Body of pancreas (tissue), 4 donors: Measurements from ENCODE around the gene HES1. TPM values are rescaled to one million over a fixed set of nuclear protein-coding genes. Genes with fewer than 3 reads are reported as not detected.

Experiments
- ATAC-seq: fragments of 150-250 bp; one replicate; pipeline ENCODE4 v1.9.1; 2016
- DNase-seq, 4 donors: peaks; one replicate each; pipeline ENCODE4 v3.0.0-alpha.2; 2019
- H3K27ac ChIP-seq, 4 donors: fragments of 200-600 bp; sonication (generic); 1 replicate in 3 of 4; 2 replicates in 1 of 4; pipeline versions ENCODE4 v1.5.1 to v1.6.1; 2016 to 2019; ENCODE audit warnings: mild to moderate bottlenecking in 1 of 4, mixed read lengths in 1 of 4, moderate library complexity in 1 of 4
- H3K27me3 ChIP-seq, 2 donors: fragments of 200-600 bp; sonication (generic); one replicate each; pipeline ENCODE4 v1.6.0; 2016; ENCODE audit warnings: mild to moderate bottlenecking in 1 of 2
- H3K36me3 ChIP-seq, 2 donors: fragments of 200-600 bp; sonication (generic); replicated peaks in 1 of 2; 2 replicates each; pipeline ENCODE4 v1.5.1; 2016; ENCODE audit warnings: low read depth in 2 of 2; ENCODE audit not compliant: insufficient read depth in 1 of 2
- H3K4me1 ChIP-seq: fragments of 200-600 bp; sonication (generic); one replicate; pipeline ENCODE4 v1.6.0; 2016
- H3K4me3 ChIP-seq, 2 donors: fragments of 200-600 bp; sonication (generic); 1 replicate in 1 of 2; 2 replicates in 1 of 2; pipeline ENCODE4 v1.5.1; 2016 to 2019
- H3K9me3 ChIP-seq, 3 donors: fragments of 200-600 bp; sonication (generic); 1 replicate in 2 of 3; 2 replicates in 1 of 3; pipeline ENCODE4 v1.5.1; 2016
- CTCF ChIP-seq, 7 experiments: fragments of 450-650 bp in 4 of 7; fragments of 200-600 bp in 3 of 7; sonication (generic) in 3 of 7; IDR thresholded peaks; one replicate each; pipeline ENCODE4 v1.5.1; 2016 to 2019; ENCODE audit warnings: antibody characterized with exemption in 7 of 7
- POLR2A ChIP-seq, 3 donors: fragments of 450-650 bp; IDR thresholded peaks; one replicate each; pipeline ENCODE4 v1.6.1; 2016; ENCODE audit warnings: antibody characterized with exemption in 3 of 3, mild to moderate bottlenecking in 2 of 3
- WGBS, 2 donors: methylation state at CpG; one replicate each; pipeline ENCODE4 v1.1.5; 2017; 5-methylcytosine and 5-hydroxymethylcytosine counted together
- intact Hi-C: fragments of 100-400 bp; cut with DNase I; formaldehyde crosslinking; loops from one replicate; pipeline ENCODE4 v1.15.1; 2023
- small RNA-seq: library from RNA; depleted of rRNA; stranded (forward); fragments of <200 nt; gene quantifications from one replicate; pipeline ENCODE3, GENCODE V24; 2016
- total RNA-seq, 2 donors: library from RNA; depleted of rRNA; stranded (reverse); fragments of >200 nt; gene quantifications; one replicate each; pipeline ENCODE4 v1.1.0, GENCODE V29; 2016

The HES1 gene
- total RNA-seq, 2 donors from 2014 or later, result 28.5 to 49.1 TPM

- H3K27ac ChIP-seq, result no peak overlapping the region
- DNase-seq, result no peak
Observed at GRCh38 chr3:194185221-194185620, 49.3 kb downstream of the HES1 start.

GRCh38 chr3:194187233-194187944 lies 51.4 kb downstream of the HES1 start:
- Histone ChIP-seq H3K4me1 (peaks cover 11% of the 10 kb centered on the region), H3K27ac (no peak overlapping the region), H3K36me3 (no peaks in the 10 kb centered on the region), H3K27me3 (no peaks in the 10 kb centered on the region), H3K9me3 (no peaks in the 10 kb centered on the region), H3K4me3 (no peak overlapping the region)
- 73 to 74% methylated on average over 7 of the region's 7 CpGs for WGBS, 2 donors
- no peak for ATAC-seq
- no peak for DNase-seq
- TF ChIP-seq CTCF (IDR thresholded peaks at IDR 0.05) (no peak), POLR2A (IDR thresholded peaks at IDR 0.05) (no peak)
- intact Hi-C loops, result no loop called here

More at GRCh38 chr3:194185221-194185620, 49.3 kb downstream of the HES1 start:
- Histone ChIP-seq H3K4me1 (peaks cover 11% of the 10 kb centered on the region), H3K4me3 (no peak overlapping the region), H3K36me3 (no peaks in the 10 kb centered on the region), H3K27me3 (no peaks in the 10 kb centered on the region), H3K9me3 (no peaks in the 10 kb centered on the region)
- WGBS, 2 donors, result 83 to 90% methylated on average over 7 to 9 of the region's 9 CpGs
- intact Hi-C loops, result no loop called here
- no peak for TF ChIP-seq CTCF (IDR thresholded peaks at IDR 0.05)
- no peak for TF ChIP-seq POLR2A (IDR thresholded peaks at IDR 0.05)
- ATAC-seq, result no peak

Small RNA genes within 50 kb of the gene (small RNA-seq; reads per million reads assigned to genes)
- not detected for gene RN7SL215P

Other genes with a start within 250 kb of the HES1 start
- not detected for gene CPN2, start 215.2 kb downstream of the HES1 start, total RNA-seq
- under 1 TPM in 1 of 2 donors, not detected in 1; 0.26 TPM for gene LRRC15, start 233.6 kb downstream of the HES1 start, total RNA-seq